ENCODE data around the gene LRRC70.
A peak's percentile ranks its signal among the peaks of the same experiment; 100 is the strongest.
"Not testable (repeated sequence)": the region's sequence is repeated elsewhere in the genome, so short reads cannot be mapped to it uniquely, and the experiment has no call there.

Gene LRRC70, protein sequence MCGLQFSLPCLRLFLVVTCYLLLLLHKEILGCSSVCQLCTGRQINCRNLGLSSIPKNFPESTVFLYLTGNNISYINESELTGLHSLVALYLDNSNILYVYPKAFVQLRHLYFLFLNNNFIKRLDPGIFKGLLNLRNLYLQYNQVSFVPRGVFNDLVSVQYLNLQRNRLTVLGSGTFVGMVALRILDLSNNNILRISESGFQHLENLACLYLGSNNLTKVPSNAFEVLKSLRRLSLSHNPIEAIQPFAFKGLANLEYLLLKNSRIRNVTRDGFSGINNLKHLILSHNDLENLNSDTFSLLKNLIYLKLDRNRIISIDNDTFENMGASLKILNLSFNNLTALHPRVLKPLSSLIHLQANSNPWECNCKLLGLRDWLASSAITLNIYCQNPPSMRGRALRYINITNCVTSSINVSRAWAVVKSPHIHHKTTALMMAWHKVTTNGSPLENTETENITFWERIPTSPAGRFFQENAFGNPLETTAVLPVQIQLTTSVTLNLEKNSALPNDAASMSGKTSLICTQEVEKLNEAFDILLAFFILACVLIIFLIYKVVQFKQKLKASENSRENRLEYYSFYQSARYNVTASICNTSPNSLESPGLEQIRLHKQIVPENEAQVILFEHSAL

DNA sequence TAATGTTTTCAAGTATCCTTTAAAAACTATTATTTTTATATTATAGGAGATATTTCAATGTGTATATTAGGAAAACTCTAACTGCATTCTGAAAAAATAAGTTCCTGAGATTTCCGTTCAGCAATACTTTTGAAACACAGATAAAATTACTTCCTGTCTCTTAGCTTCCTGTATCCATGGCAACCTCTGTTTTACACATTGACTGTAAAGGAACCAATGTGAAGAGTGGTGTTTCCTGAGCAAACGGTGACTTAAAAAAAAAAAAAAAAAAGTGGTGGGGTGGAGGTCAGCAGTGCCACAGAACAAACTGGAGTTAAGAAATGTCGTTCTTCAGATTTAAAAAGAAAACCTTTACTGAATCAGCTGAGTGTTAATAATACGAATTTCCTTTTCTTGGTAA lies at the start of gene LRRC70:
Gene LRRC70, plus strand, starts transcription at position 280 of the 400 bp plus-strand sequence. CDS start 620 bp downstream, outside the sequence.
- no peak for DNase-seq (ENCODE audit: low spot score)

DNA sequence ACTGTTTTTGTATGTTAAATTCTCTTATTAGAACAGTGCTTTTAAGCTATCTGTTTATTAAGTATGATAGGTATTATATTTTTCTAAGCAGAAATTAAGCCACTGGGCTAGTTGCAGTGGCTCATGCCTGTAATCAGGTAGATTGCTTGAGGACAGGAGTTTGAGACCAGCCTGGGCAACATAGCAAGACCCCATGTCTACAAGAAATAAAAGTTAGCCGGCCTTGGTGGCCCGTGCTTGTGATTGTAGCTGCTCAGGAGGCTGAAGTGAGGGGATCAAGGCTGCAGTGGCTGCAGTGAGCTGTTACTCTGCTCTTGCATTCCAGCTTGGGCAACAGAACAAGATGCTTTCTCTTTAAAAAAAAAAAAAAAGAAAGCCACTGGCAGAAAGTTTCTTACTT lies 45.0 kb upstream of the LRRC70 start:
- DNase-seq (ENCODE audit: low spot score): no peak

GRCh38 chr5:62534461-62535236 lies 44.0 kb upstream of the LRRC70 start:
- no peak for DNase-seq (ENCODE audit: low spot score)

DNA sequence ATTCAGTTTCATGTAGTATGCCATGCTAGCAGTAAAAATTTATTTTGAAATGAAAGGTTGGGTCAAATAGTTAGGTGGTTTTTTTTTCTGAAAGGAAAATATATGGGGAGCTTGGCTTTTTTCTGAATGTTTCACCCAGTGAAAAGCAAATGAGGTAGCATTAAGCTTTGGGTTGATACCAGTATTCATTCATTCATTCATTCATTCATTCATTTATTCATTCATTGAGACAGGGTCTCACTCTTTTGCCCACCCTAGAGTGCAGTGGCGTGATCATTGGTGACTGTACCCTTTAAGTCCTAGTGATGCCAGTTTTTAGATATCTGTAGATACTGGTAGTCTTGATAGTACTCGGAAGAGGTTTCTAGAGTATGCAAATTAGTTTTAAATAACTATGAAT lies 42.4 kb upstream of the LRRC70 start:
- no peak for DNase-seq (ENCODE audit: low spot score)

- DNase-seq (ENCODE audit: low spot score): no peak
Measured at GRCh38 chr5:62536783-62537182, 41.8 kb upstream of the LRRC70 start.

DNA sequence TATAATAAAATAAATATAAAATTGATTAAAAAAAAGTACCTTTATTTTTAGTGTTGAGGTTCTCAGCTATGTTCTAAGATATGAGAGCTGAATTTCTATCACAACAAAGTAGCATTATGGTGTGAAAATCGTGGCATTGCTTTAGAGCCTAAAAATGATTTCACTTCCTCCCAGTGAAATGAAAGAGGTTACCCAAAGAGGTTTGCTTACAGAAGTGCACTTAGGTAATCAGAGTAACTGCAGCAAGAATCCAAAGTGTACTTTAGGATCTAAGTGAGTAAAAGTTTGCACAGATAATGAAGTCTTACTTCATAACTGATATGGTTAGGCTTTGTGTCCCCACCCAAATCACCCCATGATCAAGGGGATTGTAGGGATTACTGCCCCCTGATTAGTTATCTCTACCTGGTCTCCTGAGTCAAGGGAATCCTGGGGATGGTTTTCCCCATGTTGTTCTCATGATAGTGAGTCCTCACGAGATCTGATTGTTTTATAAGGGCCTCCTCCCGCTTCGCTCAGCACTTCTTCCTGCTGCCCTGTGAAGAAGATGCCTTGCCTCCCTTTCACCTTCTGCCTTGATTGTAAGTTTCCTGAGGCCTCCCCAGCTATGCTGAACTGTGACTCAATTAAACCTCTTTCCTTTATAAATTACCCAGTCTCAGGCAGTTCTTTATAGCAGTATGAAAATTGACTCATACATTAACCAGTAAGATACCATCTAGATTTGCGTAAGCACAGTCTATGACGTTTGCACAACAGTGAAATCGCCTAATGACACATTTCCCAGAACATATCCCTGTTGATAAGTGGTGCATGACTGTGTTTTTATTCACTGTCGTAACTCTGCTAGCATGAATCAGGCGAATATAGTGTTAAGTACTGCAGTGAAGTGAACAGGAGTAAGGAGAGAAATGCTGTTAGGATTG lies 40.3 kb upstream of the LRRC70 start:
- DNase-seq (ENCODE audit: low spot score): no peak

DNA sequence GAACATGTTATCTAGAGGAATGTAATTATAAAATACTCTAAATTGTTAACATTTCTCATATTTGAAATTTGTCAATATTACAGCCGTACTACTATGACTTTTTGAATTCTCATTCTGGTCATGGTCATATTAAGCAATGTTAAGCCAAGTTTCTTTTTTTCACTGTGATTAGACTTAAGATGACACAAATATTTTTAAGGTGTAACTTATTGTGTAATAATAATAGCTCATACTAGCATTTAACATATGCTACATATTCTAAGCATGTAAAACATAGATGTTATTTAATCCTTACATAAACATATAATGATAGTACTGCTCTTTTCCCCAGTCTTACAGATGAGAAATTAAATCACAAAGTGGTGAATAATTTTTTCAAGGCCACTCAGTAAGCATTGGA lies 35.9 kb upstream of the LRRC70 start:
- no peak for DNase-seq (ENCODE audit: low spot score)

- DNase-seq (ENCODE audit: low spot score): no peak
Measured at GRCh38 chr5:62547945-62548630, 30.5 kb upstream of the LRRC70 start.

DNA sequence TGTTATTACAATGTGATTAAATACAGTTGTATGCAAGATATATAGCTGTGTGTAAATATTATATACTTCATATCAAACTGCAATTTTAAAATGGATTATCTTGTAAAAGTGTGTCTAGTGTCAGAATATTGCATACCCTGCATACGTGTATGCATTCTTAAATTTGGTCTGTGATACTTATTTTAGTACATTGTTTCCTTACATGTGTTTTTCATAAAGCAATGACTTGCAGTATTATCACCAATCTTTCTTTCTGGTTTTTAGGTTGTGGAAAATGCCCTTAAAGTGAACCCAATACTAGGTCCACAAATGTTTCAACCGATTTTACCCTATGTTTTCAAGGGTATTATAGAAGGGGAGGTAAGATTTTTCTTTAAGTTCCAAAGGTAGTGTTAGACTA lies 28.5 kb upstream of the LRRC70 start:
- DNase-seq (ENCODE audit: low spot score): no peak

- DNase-seq (ENCODE audit: low spot score): no peak
Measured at GRCh38 chr5:62555930-62556329, 22.7 kb upstream of the LRRC70 start.

GRCh38 chr5:62558941-62559340 lies 19.7 kb upstream of the LRRC70 start:
- peak; percentile 13 for DNase-seq (ENCODE audit: low spot score)

GRCh38 chr5:62560786-62561185 lies 17.8 kb upstream of the LRRC70 start:
- no peak for DNase-seq (ENCODE audit: low spot score)

GRCh38 chr5:62561896-62562295 lies 16.7 kb upstream of the LRRC70 start:
- no peak for DNase-seq (ENCODE audit: low spot score)

- DNase-seq (ENCODE audit: low spot score): no peak
Measured at GRCh38 chr5:62562867-62563266, 15.8 kb upstream of the LRRC70 start.

DNA sequence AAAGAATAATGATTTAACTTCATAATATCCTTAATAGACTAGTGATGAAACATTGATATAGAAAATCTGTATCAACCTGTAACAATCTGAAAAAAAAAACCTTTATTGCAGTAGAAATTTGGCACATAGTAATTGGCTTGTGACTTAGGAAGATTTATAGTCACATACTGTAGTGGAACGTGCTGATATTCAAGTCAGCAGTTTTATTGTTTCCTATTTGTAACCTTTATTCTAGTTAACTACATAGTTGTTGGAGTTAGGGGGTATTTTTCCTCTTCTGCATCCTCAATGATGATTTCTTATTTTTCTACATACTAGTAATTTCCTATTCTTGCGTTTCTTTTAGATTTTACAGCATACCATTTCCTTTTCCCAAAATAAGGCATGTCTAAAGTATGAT lies 14.5 kb upstream of the LRRC70 start:
- DNase-seq (ENCODE audit: low spot score): no peak

DNA sequence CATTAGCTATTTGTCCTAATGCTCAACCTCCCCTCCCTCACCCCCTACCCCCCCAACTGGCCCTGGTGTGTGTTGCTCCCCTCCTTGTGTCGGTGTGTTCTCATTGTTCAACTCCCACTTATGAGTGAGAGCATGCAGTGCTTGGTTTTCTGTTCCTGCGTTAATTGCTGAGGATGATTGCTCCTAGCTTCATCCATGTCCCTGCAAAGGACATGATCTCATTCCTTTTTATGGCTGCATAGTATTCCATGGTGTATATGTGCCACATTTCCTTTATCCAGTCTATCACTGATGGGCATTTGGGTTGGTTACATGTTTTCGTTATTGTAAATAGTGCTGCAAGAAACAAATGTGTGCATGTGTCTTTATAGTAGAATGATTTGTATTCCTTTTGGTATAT lies 12.9 kb upstream of the LRRC70 start:
- not testable (repeated sequence) for DNase-seq (ENCODE audit: low spot score)

GRCh38 chr5:62568143-62568542 lies 10.5 kb upstream of the LRRC70 start:
- no peak for DNase-seq (ENCODE audit: low spot score)

GRCh38 chr5:62568800-62569432 lies 9.7 kb upstream of the LRRC70 start:
- DNase-seq (ENCODE audit: low spot score): no peak

DNA sequence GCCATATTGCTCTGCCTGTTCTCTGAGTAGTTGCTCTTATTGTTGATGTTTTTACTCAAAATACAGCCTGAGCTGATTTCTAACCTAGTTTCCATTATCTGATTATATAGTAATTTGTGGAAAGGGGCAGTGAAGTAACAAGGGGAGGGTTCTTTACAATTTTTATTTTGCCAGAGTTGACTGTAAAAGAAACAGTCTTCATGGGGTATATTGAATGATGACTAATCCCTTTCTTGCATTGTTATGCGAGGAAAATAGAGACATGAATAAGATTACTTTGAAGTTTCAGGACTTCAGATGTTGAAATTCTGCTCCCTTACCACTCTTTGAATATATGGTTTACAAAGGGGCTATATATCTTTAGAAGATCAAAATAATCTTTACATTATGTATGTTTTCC lies 9.1 kb upstream of the LRRC70 start:
- no peak for DNase-seq (ENCODE audit: low spot score)

- no peak for DNase-seq (ENCODE audit: low spot score)
Measured at GRCh38 chr5:62572918-62573514, 5.6 kb upstream of the LRRC70 start.
